GM11168 (cell line): ENCODE results near the gene NUDT15.
"Not testable (repeated sequence)": the region's sequence is repeated elsewhere in the genome, so short reads cannot be mapped to it uniquely, and the experiment has no call there.

Experiments
- in situ Hi-C: fragments of 300-500 bp; cut with MboI; formaldehyde crosslinking; loops from one replicate; pipeline ENCODE4 v1.12.0; 2022; ENCODE audit warnings: low sequenced_read_pairs; ENCODE audit not compliant: unreplicated experiment

NUDT15 gene

DNA sequence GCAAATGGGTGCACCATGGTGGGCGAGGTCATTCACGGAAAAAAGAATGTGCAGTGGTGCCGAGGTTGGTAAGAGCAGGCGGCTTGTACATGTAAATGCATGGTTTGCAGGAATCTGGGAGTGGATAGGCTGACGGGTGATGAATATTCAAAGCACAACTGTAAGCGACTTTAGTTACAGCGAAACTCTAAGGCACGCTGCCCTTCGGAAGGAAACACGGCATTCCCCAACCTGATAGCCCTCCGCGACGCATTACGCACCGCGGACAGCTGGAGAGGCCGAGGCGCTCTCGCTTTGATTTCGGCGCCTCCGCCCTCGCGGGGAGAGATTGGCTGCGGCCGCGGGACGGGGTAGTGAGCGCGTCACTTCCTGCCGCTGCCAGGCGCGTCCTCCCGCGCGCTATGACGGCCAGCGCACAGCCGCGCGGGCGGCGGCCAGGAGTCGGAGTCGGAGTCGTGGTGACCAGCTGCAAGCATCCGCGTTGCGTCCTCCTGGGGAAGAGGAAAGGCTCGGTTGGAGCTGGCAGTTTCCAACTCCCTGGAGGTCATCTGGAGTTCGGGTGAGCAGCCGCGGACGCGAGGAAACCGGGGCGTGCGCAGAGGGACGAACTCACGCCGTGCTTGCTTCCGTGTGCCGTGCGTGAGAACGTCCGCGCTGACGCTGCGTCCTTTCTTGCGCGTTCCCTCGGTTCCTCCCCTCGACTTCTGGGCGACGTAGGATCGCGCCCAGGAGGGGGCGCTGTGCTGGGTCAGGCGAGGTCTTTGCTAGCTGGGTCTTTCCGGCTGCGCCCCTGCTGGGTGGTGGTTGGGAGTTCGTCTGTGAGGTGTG is at the start of gene NUDT15:
NUDT15 (plus strand) TSS at position 381 of the 828 bp plus-strand sequence; CDS start at position 402, 21 bp downstream.
- in situ Hi-C loops: no loop called here

DNA sequence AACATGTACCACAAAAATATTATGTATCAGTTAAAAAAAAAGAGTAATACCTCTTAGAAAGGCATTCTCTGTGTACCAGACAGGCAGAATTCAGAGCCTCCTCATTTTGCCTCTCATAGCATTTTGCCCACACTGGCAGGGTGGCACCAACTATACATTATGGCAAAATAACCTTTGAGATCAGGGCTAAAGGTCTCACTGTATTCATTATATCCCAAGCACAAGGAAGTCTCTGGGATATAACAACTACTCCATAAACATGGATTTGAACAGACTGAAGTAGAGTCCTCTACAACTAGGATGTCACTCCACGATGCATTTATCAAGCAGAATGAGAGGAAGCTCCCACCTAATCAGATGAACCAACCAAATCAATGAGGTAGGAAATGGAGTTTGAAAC is 47.1 kb upstream of the NUDT15 start:
- in situ Hi-C loops: no loop called here

GRCh38 chr13:47990920-47991466 is 46.5 kb upstream of the NUDT15 start:
- in situ Hi-C loops: no loop called here

DNA sequence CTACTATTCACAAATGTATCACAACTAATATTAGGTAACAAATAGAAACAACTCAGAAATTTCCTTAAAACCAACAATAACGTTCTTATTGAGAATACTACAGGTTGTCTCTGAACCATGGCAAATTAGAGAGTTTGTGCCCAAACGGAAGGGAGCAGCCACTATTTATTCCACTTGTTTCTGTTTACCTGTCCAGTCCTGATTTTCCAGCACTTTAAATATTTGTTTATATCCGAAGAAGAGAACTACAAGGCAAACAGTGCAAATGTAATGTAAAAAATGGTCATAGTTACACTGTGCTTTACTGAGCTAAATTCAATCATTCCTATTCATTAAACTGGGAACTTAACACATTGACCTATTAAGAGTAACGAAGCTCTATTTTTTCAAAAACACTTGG is 45.7 kb upstream of the NUDT15 start:
- in situ Hi-C loops: no loop called here

DNA sequence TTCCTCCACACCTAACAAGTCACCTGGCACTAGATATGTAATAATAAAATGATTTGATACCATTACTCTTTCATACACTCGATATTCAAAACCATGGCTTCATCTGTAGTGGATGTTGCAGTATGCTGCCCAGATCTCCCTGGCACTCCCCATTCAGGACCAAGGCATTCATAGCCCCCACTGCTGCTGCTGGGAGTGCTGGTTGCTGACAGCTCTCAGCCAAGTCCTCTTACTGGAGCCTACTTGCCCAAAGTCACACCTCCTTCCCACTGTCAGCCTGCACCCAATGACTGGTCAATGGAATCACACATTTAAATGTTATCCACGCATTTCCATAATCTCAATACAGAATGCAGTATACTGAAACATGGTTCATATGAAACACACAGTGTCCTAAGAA is 40.1 kb upstream of the NUDT15 start:
- in situ Hi-C loops: no loop called here

- in situ Hi-C loops: no loop called here
Measured at GRCh38 chr13:47999973-48000372, 37.6 kb upstream of the NUDT15 start.

- in situ Hi-C loops: no loop called here
Measured at GRCh38 chr13:48000559-48001113, 36.9 kb upstream of the NUDT15 start.

GRCh38 chr13:48001114-48001881 is 36.2 kb upstream of the NUDT15 start, which contains the start of gene SUCLA2:
Gene SUCLA2, minus strand, starts transcription at chr13:48001273. Its CDS starts 4 bp downstream, at chr13:48001269.
- in situ Hi-C loops: no loop called here

- in situ Hi-C loops: not testable (repeated sequence)
Measured at GRCh38 chr13:48001999-48002398, 35.5 kb upstream of the NUDT15 start.

GRCh38 chr13:48004201-48004600 is 33.3 kb upstream of the NUDT15 start:
- in situ Hi-C loops: no loop called here

- in situ Hi-C loops: no loop called here
Measured at GRCh38 chr13:48006396-48006795, 31.1 kb upstream of the NUDT15 start.

- in situ Hi-C loops: no loop called here
Measured at GRCh38 chr13:48009284-48009683, 28.2 kb upstream of the NUDT15 start.

DNA sequence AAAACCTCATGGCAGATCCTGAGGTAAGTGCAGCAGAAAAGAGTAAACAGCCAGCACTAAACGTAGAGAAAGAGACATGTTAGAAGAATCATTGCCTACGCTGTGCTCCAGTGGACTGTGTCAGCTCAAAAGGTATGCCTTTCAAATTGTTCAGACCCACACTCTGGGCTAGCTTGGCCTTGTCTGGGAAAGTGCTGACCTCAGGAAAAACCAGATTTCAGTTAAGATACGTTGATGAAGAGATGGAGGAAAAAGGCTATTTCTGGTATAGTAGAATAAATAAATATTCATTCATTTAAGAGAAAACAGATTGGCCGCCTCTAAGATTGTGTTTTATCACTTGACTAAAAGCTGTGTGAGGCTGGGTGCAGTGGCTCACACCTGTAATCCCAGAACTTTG is 26.8 kb upstream of the NUDT15 start:
- in situ Hi-C loops: no loop called here

- in situ Hi-C loops: no loop called here
Measured at GRCh38 chr13:48012668-48013067, 24.9 kb upstream of the NUDT15 start.

- in situ Hi-C loops: no loop called here
Measured at GRCh38 chr13:48014359-48014758, 23.2 kb upstream of the NUDT15 start.

- in situ Hi-C loops: no loop called here
Measured at GRCh38 chr13:48018637-48019036, 18.9 kb upstream of the NUDT15 start.

GRCh38 chr13:48019796-48020195 is 17.7 kb upstream of the NUDT15 start:
- in situ Hi-C loops: no loop called here

- in situ Hi-C loops: no loop called here
Measured at GRCh38 chr13:48028066-48028465, 9.5 kb upstream of the NUDT15 start.

- in situ Hi-C loops: no loop called here
Measured at GRCh38 chr13:48029859-48030258, 7.7 kb upstream of the NUDT15 start.

GRCh38 chr13:48038761-48039160 is 1.2 kb downstream of the NUDT15 start:
- in situ Hi-C loops: no loop called here

- in situ Hi-C loops: no loop called here
Measured at GRCh38 chr13:48040049-48040448, 2.5 kb downstream of the NUDT15 start.
